A549 treated with dexamethasone at 1 μM for 4 hours (cell line): Measurements from ENCODE around the gene DCAF8L1. TPM values are rescaled to one million over a fixed set of nuclear protein-coding genes. Genes with fewer than 3 reads are reported as not detected.

Experiments
- total RNA-seq: library from RNA; stranded (reverse); fragments of 200-300 nt; extraction: Qiagen RNA extraction; gene quantifications from 5 replicates; pipeline ENCODE4 v1.2.3, GENCODE V29; 2022

The DCAF8L1 gene
- total RNA-seq = not detected in 5 replicates

DNA sequence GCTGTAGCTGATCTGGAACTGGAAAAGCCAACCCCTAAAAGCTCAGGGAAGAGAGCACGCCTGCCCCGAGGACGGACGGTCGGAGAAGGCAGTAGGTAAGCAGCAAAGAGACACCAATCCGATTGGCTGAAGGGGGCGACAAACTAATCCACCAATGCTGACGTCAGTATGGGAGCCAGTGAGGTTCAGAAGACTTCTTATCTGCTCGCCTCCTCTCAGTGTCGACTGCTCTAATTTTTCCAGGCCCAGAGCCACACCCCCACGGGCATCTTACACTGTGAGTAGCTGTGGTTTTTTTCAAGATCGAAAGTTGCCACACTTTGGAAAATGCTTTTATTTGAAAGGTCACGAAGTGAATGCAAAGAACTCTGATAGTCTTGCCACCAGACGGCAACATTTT lies at the start of gene DCAF8L1:
Gene DCAF8L1 (minus strand): TSS at position 101 of the 400 bp plus-strand sequence. CDS start 115 bp downstream, outside the sequence.

Other genes starting within 250 kb of the DCAF8L1 start
- not detected in 5 replicates for gene MAGEB10, start 173.5 kb downstream of the DCAF8L1 start, total RNA-seq